ENCODE results near the gene MKI67. TPM values are rescaled to one million over a fixed set of nuclear protein-coding genes. Genes with fewer than 3 reads are reported as not detected.

MKI67 gene
- total and polyA plus RNA-seq, 2 donors (not counting 1 experiment from before 2014, with no cell fraction given): 0.36 to 0.47 TPM

GRCh38 chr10:128069351-128070051 lies 56.7 kb downstream of the MKI67 start:
- H3K9me3 ChIP-seq (ENCODE audit: control extremely low read depth in 1 of 3, control insufficient read depth in 2 of 3, insufficient read depth in 1 of 3, low read length in 2 of 3): no peaks in the 10 kb centered on the region
- Mint-ChIP-seq H3K27ac (peak overlapping the region; percentile 34), H3K9me3 (ENCODE audit: insufficient read depth) (no peaks in the 10 kb centered on the region), H3K4me1 (peaks cover 33% of the 10 kb centered on the region), H3K4me3 (no peak overlapping the region), H3K27me3 (no peaks in the 10 kb centered on the region)
- H3K79me2 ChIP-seq (ENCODE audit: control insufficient read depth, insufficient read depth, low read length): no peaks in the 10 kb centered on the region
- peaks cover 25 to 76% of the 10 kb centered on the region in 2 experiments for H3K36me3 ChIP-seq (replicated peaks in 1 of 2; ENCODE audit: control extremely low read depth in 1 of 2, control insufficient read depth in 1 of 2, extremely low read depth in 1 of 2, insufficient read depth in 2 of 2, low read length in 1 of 2)
- no peaks in the 10 kb centered on the region for H4K20me1 ChIP-seq (ENCODE audit: control insufficient read depth, insufficient read depth, low read length, poor library complexity, severe bottlenecking)
- no peaks in the 10 kb centered on the region for H3K27me3 ChIP-seq (replicated peaks in 1 of 4; ENCODE audit: control extremely low read depth in 1 of 4, control insufficient read depth in 3 of 4, insufficient read depth in 4 of 4, low read length in 3 of 4)
- H3K4me1 ChIP-seq (ENCODE audit: control insufficient read depth in 2 of 2, insufficient read depth in 2 of 2, low read length in 2 of 2): peaks cover 19 to 33% of the 10 kb centered on the region in 2 donors
- ATAC-seq (ENCODE audit: low read depth) (no peak), DNase-seq (peak; percentile 88)
- H3K27ac ChIP-seq (ENCODE audit: low read length in 2 of 2): no peak overlapping the region
- POLR2A ChIA-PET: interaction anchor here (0.5 to 1.1 kb wide), 3 partner anchors 22 to 34 kb away, joined by 3 to 7 read pairs (median 4); no protein-coding TSS in a partner anchor
- TF ChIP-seq CTCF (IDR thresholded peaks at IDR 0.05) (peak; percentile 91), EZH2 (IDR thresholded peaks at IDR 0.05; ENCODE audit: borderline replicate concordance, insufficient read depth, low read depth, low read length, poor library complexity, severe bottlenecking) (no peak)
- H3K4me2 ChIP-seq (replicated peaks; ENCODE audit: low read depth, low read length, poor library complexity, severe bottlenecking): no peak overlapping the region
- H3K4me3 ChIP-seq (ENCODE audit: control extremely low read depth in 1 of 5, extremely low read depth in 1 of 5, insufficient read depth in 1 of 5, low read depth in 2 of 5, low read length in 4 of 5): no peak overlapping the region
- intact Hi-C loops (cut with micrococcal nuclease): loop anchor here (1.0 to 2.0 kb wide), 6 partner anchors 34 to 353 kb away; no protein-coding TSS in a partner anchor
- no peak overlapping the region for H2AFZ ChIP-seq (ENCODE audit: insufficient read depth, low read depth, low read length, poor library complexity, severe bottlenecking)
- 69% methylated on average over 20 of the region's 28 CpGs for WGBS (ENCODE audit: insufficient coverage)
- CTCF ChIA-PET: interaction anchor here (0.7 to 20.7 kb wide), 32 partner anchors 9 to 389 kb away, joined by 3 to 524 read pairs (median 5); partner anchors contain the start of gene PTPRE
- no peak overlapping the region for H3K9ac ChIP-seq (ENCODE audit: low read length)

Measured in B cell (primary cell).